ENCODE measurements around the gene GIPC3. TPM values are rescaled to one million over a fixed set of nuclear protein-coding genes. Genes with fewer than 3 reads are reported as not detected.

Gene GIPC3
- total RNA-seq, 1 donor from 2014 or later: 6.1 TPM

DNA sequence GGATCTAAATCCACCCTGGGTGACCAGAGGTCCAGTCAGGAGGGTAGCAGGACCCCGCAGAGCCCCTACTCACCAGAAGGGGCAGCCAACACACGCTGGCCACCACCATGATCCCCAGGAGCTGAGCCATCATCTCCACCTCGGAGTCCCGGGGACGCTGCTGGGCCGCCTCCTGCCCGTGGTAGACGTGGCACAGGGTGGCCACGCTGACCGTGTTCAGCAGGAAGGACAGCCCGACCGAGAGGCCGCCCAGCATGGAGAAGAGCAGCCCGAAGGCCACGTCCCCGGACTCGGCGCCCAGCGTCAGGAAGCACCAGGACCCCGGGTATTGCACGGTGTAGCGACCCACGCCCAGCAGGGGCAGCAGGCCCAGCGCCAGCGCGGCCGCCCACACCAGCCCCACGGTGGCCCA lies 14.5 kb downstream of the GIPC3 start:
- H3K4me3 ChIP-seq: no peak overlapping the region
- DNase-seq (ENCODE audit: low spot score in 2 of 2): no peak
- no peaks in the 10 kb centered on the region for H3K27me3 ChIP-seq
- peaks cover 16 to 42% of the 10 kb centered on the region in 2 donors for H3K4me1 ChIP-seq
- intact Hi-C loops (cut with DNase I): no loop called here
- H3K27ac ChIP-seq: peak overlapping the region; percentile 27 to 99
- peaks cover 46 to 48% of the 10 kb centered on the region in 2 donors for H3K36me3 ChIP-seq
- TF ChIP-seq, protein P1, sequence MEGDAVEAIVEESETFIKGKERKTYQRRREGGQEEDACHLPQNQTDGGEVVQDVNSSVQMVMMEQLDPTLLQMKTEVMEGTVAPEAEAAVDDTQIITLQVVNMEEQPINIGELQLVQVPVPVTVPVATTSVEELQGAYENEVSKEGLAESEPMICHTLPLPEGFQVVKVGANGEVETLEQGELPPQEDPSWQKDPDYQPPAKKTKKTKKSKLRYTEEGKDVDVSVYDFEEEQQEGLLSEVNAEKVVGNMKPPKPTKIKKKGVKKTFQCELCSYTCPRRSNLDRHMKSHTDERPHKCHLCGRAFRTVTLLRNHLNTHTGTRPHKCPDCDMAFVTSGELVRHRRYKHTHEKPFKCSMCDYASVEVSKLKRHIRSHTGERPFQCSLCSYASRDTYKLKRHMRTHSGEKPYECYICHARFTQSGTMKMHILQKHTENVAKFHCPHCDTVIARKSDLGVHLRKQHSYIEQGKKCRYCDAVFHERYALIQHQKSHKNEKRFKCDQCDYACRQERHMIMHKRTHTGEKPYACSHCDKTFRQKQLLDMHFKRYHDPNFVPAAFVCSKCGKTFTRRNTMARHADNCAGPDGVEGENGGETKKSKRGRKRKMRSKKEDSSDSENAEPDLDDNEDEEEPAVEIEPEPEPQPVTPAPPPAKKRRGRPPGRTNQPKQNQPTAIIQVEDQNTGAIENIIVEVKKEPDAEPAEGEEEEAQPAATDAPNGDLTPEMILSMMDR (IDR thresholded peaks at IDR 0.05): no peak
- no peaks in the 10 kb centered on the region for H3K9me3 ChIP-seq

DNA sequence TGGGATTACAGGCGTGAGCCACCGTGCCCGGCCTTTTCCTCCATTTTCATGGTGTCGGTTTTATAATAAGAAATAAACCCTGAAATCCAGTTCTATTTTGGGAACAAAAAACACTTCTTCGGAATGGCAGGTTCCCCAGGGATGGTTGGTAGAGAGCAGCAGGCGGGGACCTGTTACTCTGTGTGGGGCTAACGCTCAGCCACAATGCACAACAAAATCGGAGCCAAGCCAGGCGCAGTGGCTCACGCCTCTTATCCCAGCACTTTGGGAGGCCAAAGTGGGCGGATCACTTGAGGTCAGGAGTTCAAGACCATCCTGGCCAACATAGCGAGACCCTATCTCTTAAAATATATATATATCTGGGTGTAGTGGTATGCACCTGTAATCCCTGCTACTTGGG lies 15.7 kb downstream of the GIPC3 start:
- H3K27me3 ChIP-seq: no peaks in the 10 kb centered on the region
- H3K4me1 ChIP-seq: peaks cover 23 to 45% of the 10 kb centered on the region in 2 donors
- H3K4me3 ChIP-seq: no peak overlapping the region
- intact Hi-C loops (cut with DNase I): no loop called here
- H3K9me3 ChIP-seq: no peaks in the 10 kb centered on the region
- no peak for DNase-seq (ENCODE audit: low spot score in 2 of 2)
- TF ChIP-seq, protein P1 (IDR thresholded peaks at IDR 0.05): no peak
- peak overlapping the region; percentile 94 to 99 for H3K27ac ChIP-seq
- peaks cover 34 to 36% of the 10 kb centered on the region in 2 donors for H3K36me3 ChIP-seq

DNA sequence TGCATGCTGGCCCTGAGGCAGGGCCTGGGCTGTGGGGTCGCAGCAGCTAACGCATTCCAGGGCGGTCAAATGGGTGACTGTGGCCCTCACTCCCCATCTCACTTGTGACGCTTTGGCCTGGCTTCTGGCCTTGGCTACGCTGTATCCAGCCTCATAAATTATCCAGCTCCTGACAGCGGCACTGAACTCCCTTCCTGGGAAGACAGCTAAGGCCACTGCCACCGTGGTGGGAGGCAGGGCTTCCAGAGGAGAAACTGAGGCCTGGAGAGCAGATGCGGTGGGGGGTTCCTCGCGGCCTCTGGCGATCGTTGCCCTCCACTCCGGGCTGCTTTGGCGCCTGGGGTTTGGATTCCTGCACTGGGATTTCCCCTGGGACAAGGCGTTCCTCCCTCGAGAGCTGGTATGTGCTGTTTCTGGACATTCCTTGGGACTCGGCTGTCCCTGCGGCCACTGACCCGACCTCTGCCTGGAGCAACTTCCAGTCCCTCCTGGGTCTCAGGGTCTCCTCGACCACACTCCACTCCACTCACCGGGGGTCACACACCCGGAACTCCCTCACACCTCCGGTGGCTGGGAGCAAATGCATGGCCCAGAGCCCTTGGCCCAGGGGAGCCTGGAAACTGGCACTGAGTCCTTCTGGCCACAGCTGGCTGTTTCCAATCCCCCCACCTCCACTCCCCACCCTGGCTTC lies 18.0 kb downstream of the GIPC3 start:
- peak overlapping the region; percentile 74 to 96 for H3K4me3 ChIP-seq

DNA sequence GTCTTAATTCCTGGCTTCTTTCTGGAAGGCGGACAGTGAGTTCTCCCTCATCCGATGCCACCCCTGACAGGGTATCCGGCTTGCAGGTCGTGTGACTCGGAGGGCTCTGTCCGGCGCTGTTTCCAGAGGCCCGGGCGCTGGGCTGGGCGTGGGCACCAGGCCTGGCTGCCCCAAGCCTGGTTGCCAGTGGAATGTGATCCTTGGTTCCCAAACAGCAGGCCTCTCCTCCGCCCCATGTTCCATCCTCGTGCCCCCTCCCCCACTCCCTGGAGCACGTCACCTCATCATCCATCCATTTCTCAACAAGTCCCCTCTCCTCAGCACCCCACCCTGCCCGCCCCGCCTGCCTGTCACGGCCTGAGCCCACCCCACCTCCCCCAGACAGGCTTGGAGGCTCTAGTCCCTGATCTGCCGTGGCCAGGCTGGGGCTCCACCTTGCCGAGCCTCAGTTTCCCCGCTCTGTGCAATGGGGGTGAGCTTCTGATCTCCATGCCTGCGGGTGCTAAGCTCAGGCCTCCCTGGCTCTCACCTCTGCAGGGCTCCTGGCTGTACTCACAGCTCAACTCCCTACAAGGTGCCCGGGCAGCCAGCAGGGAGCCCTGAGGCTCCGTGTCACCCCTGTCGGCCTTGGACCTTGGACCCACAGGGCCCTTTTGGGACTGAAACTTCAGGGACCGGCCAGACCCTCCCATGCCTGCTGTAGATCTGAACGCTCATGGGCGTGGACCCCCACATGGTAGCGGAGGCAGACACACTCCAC lies 19.1 kb downstream of the GIPC3 start:
- Histone ChIP-seq H3K27ac (peak overlapping the region; percentile 94 to 99), H3K36me3 (peaks cover 10 to 12% of the 10 kb centered on the region in 2 donors), H3K4me1 (peaks cover 44 to 68% of the 10 kb centered on the region in 2 donors), H3K4me3 (peak overlapping the region; percentile 74 to 96), H3K27me3 (no peaks in the 10 kb centered on the region), H3K9me3 (no peaks in the 10 kb centered on the region)
- TF ChIP-seq, protein P1 (IDR thresholded peaks at IDR 0.05): no peak
- intact Hi-C loops (cut with DNase I): no loop called here
- DNase-seq (ENCODE audit: low spot score in 2 of 2): peak; percentile 23 to 89

More for the DNA sequence above, 18.0 kb downstream of the GIPC3 start:
- Histone ChIP-seq H3K27me3 (no peaks in the 10 kb centered on the region), H3K27ac (peak overlapping the region; percentile 94 to 99), H3K9me3 (no peaks in the 10 kb centered on the region), H3K4me1 (peaks cover 33 to 56% of the 10 kb centered on the region in 2 donors), H3K36me3 (peaks cover 18 to 21% of the 10 kb centered on the region in 2 donors)
- TF ChIP-seq, protein P1 (IDR thresholded peaks at IDR 0.05): no peak
- DNase-seq (ENCODE audit: low spot score in 2 of 2): peak in 1 of 2 donors; percentile 87
- intact Hi-C loops (cut with DNase I): no loop called here

- Histone ChIP-seq H3K27ac (peak overlapping the region; percentile 94 to 99), H3K4me3 (peak overlapping the region; percentile 74 to 96), H3K27me3 (no peaks in the 10 kb centered on the region), H3K36me3 (peaks cover 5 to 6% of the 10 kb centered on the region in 2 donors), H3K9me3 (no peaks in the 10 kb centered on the region), H3K4me1 (peaks cover 50 to 73% of the 10 kb centered on the region in 2 donors)
- intact Hi-C loops (cut with DNase I): loop anchor here (5.0 kb wide), 3 partner anchors 48 to 148 kb away; partner anchors contain the start of genes FZR1 and MFSD12
- no peak for DNase-seq (ENCODE audit: low spot score in 2 of 2)
- TF ChIP-seq, protein P1 (IDR thresholded peaks at IDR 0.05): no peak
Observed at GRCh38 chr19:3604987-3605343, 19.7 kb downstream of the GIPC3 start.
